Measurements from ENCODE around the gene PALM.

The PALM gene

DNA sequence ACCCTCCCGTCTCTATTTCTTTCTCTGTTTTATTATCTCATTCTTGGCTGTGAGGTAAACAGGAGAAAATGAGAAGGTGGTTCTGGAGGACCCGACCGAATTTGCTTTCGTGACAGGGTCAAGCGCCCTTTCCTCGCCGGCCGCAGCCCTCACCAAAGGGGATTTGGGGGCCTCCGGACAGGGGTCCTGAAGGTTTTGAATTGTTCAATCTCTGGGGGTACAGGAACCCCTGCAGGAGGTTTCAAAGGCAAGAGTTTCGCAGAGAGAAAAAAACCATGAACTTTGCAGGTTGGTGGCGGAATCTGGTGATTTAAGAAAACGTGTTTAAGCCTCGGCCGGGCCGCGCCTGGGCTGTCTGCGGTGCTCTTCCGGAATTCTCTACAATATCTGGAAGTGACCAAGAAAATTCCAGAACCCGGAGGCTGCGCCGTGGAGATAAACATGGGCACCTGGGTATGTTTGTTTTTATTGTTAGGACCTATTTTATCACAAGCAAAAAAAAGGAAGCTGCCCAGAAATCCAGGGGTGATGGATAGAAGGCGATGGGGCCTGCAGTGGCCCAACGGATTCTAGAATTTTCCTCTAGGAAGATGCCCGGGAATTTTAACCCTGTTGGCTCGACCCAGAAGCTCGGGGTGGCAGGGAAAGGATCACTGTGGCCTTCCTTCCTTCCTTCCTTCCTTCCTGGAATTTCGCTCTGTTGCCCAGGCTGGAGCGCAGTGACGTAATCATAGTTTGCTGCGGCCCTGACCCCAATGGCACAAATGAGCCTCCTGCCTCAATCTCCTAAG lies 74.3 kb downstream of the PALM start:
- DNase-seq (ENCODE audit: low read depth), result no peak

DNA sequence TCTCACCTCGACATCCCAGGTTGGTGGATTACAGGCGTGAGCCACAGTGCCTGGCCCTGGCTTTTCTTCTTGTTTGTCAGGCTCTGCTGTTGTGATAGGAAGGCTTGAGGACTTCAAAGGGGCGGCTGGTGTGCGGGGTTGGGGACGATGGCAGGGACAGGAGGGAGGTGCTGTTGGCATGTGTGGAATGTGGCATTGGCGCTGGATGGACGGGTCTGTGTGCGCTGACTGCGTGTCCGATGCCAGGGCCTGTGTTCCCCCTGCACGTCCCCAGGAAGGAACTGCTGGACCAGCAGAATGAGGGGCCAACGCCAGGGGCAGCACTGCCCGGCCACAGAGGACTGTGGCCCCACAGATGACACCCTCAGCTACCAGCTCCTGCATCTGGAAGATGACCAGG lies 75.8 kb downstream of the PALM start:
- DNase-seq (ENCODE audit: low read depth), result no peak

DNA sequence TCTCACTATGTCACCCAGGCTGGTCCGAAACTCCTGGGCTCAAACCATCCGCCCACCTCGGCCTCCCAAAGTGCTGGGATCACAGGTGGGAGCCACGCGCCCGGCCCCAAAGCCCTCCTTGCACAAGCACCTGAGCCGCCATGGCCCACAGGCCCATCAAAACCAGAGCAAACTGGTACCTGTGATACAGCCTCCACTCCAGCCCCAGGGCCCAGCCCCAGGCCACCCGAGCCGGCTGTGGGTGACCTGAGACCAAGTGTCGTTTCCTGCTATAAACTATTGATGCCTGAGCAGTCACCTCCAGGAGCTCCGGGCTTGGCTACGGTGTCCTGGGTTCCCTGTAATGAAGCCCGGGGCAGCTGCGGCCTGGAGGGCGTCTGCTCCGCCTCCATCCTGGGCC lies 78.8 kb downstream of the PALM start:
- DNase-seq (ENCODE audit: low read depth), result no peak

DNA sequence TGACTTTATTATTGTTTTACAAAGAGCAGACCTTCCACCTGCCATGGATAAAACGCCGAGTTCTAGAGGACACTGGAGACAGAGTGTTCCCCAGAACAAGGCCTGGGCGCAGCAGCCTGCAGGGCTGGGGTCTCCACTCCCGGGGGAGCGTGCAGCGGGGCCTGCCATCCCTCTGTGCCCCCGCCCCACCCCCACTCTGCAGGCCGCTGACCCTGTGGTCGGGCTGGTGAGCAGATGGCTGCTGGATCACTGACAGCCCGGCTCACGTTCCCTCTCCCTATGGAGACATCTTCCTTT lies 79.9 kb downstream of the PALM start:
- DNase-seq (ENCODE audit: low read depth), result no peak

DNA sequence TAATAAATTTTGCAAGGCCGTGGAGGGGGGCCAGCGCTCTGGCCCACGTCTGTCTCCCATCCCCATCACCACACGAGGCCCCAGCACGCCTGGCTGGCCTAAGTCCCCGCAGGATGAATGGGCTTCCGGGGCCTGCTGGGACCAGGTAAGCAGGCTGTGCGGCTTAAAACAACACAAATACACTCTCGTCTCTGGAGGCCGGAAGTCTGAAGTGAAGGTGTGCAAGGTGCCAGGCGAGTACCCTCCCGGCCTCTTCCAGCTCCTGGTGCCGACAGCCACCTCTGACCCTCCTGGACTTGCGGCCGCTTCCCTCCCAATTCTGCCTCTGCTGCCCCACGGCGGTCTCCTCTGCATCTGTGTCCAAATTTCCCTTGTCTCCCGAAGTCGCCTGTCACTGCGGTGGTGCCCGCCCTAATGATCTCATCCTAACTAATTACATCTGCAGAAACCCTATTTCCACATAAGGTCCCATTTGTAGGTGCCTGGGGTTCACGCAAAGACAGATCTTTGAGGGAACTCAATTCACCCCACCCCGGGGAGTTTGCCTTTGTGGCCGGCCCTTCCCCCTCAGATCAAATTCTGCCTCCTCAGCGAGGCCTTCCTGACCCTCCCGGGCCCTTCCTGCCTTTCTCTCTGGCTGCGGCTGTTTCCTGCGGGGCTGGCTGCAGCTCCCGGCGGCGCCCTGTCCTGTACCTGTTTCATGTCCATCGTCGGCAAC lies 80.4 kb downstream of the PALM start:
- DNase-seq (ENCODE audit: low read depth), result no peak

DNA sequence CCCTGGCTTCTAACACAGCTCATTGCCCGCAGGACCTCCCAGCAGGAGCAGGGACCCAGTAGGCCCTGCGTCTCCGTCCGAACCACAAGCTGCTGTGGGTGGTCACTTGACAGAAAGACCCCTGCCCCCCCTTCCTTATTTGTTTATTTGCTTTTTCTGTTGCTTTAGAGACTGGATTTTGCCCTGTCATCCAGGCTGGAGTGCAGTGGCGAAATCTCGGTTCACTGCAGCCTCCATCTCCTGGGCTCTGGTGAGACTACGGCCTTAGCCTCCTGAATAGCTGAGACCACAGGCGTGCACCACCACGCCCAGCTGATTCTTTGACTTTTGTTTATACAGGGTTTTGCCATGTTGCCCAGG lies 80.9 kb downstream of the PALM start:
- no peak for DNase-seq (ENCODE audit: low read depth)

DNA sequence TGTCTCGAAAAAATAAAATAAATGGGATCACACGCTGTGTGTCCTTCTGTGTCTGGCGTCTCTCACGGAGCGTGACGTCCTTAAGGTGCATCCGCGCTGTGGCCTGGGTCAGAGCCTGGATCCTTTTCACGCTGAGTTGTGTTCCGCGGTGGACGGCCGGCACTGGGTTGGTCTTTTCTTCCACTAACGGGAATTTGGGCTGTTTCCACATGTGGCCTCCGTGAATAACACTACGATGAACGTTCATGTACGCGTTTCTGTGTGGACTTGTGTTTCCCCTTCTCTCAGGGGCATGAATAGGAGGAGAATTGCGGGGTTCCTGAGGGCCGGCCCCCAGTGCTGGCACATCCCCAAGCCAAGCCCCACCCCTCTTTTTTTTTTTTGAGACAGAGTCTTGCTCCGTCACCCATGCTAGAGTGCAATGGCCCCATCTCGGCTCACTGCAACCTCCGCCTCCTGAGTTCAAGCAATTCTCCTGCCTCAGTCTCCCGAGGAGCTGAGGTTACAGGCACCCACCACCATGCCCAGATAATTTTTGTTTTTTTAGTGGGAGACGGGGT lies 82.4 kb downstream of the PALM start:
- DNase-seq (ENCODE audit: low read depth), result no peak

DNA sequence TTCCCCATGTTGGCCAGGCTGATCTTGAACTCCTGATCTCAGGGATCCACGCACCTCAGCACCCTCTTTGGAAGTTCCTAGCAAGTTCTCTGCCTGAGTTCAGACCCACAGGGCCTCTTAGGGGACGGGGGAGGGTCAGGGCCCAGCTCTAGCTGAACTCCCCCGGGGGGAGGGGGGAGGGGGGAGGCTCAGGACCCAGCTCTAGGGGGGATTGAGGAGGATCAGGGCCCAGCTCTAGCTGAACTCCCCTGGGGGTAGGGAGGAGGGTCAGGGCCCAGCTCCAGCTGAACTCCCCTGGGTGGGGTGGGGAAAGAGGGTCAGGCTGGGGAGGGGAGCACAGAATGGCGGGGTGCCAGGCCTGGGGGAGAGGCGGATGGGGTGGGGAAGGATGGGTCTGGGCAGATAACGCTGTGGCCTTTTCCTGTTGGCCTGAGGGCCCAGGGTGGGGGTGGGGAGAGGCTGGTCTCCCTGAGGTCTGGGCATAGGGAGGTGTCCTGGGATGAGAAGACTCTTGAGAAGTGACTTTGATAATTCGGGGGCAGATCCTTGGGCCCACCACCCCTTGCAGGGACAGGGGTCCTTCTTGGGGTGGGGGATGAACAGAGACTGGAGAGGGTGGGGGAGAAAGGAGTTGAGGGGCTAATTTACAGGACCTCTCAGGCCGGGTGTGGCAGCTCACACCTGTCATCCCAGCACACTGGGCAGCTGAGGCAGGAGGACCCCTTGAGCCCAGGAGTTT lies 83.0 kb downstream of the PALM start:
- no peak for DNase-seq (ENCODE audit: low read depth)

DNA sequence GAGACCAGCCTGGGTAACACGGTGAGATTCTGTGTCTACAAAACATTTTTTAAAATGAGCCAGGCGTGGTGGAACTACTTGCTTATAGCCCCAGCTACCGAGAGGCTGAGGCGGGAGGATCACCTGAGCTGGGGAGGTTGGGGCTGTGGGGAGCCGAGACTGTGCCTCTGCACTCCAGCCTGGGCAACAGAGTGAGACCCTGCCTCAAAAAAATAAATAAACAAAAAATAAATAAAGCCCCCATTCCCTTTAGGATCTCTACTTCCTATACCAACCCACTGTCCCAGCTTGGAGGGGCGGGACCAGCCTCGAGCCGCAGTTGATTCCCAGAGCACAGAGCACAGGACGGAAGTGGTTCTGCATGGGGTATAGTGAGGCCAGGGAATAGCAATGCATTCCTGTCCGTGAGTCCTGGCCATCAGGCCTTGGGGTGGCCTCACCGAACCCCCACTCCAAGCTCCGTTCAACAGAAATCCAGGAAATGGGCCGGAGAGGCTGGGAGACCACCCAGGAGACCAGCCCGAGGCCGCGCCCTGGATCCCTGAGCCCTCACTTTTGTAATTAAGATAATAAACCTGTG lies 83.7 kb downstream of the PALM start:
- DNase-seq (ENCODE audit: low read depth), result no peak

DNA sequence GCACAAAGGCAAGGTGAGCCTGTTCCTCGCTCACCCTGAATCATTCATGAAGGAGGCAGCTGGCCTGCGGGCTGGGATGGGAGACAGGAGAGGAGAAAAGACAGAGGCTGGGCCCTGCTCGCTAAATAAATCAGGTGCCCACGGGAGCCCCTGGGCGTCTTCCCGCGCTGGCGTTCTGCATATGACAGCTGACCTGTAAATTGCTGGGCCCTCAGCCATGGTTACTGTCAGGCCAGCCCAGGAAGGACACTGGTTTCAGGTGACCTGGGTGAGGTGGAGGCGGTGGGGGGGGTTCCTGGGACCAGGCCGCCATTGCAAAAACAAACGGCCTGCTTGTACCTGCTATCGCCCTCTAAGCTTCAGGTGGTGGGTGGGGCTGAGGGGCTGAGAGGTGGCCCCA lies 85.1 kb downstream of the PALM start:
- DNase-seq (ENCODE audit: low read depth), result no peak

DNA sequence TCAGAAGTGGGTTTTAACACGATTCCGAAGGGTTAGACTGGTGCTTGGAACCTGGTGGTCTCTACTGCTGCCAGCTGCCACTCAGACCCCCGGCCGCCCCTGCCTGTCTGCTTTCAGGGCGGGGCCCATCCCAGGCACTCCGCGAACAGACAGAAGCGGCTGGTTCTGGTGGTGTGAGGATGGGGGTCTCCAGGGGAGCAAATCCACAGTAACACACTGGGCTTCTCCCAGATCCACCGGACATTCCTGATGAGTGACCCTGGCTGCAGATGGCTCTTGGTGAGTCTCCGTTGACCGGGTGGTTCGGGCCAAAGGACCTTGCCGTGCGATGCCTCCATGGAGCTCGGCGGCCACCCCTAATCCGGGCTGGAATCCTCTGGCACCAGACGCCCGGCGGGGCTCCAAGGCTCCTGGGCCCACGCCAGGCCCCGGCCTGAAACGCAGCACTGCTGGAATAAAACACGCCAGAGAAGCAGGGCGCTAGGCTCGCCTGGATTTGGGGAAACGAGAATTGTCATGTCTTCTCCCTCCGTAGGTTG lies 86.4 kb downstream of the PALM start:
- no peak for DNase-seq (ENCODE audit: low read depth)

DNA sequence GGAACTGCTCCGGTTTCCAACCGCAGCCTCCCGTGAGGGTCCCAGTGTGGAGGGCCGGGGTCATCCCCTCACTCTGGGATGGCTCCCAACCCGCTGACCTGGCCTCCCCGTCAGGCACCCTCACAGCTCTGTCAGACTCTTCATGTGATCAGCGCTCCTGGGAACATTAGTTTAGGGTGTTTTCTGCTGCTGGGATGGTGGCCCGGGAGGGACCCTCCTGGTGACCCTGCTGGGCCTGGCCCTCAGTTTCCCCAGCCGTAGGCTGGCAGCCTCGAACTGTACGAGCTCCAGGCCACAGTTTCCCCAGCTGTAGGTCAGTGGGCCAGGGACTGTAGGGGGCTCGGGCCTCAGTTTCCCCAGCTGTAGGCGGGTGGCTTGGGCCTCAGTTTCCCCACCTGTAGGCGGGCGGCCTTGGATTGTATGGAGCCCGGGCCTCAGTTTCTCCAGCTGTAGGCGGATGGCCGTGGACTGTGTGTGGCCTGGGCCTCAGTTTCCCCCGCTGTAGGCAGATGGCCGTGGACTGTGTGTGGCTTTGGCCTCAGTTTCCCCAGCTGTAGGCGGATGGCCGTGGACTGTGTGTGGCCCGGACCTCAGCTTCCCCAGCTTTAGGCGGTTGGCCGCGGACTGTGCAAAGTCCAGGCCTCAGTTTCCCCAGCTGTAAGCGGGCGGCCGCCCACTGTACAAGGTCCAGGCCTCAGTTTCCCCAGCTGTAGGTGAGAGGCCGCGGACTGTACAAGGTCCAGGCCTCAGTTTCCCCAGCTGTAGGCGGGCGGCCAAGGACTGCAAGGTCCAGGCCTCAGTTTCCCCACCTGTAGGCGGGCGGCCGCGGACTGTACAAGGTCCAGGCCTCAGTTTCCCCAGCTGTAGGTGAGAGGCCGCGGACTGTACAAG lies 87.2 kb downstream of the PALM start:
- no peak for DNase-seq (ENCODE audit: low read depth)

DNA sequence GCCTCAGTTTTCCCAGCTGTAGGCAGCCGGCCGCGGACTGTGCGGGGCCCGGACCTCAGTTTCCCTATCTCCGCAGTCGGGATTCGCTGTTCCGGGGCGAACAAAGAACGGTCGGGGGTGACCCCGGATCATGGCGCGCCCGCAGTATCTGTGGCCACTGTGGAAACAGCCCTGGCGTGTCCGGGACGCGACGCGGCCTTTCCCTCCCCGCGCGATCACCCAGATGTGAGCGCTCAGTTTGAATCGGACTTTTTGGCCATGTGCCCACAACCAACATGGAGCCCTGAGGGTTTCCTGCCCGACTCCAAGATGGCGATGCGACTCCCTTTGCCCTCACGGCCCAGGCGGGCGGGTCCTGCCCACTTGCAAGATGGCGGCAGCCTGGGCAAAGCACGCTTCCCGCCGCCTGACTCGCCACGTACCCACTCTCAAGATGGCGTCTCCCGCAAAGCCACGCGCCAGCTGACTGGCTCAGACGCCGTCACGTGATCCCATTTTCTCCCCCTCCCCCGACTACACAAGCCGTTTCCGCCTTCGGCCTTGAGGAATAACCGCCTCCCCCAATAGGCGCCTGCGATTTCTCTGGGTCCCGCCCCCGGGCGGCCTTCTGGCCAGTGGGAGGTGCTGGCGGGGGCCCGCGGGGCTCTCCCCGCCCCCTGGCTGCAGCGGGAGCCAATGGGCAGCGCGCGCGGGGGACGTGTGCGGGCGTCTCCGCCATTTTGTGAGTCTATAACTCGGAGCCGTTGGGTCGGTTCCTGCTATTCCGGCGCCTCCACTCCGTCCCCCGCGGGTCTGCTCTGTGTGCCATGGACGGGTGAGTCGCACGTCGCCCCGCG lies 88.2 kb downstream of the PALM start, which contains the start of gene PTBP1:
PTBP1 (plus strand) TSS at position 761 of the 836 bp plus-strand sequence; CDS start at position 807, 46 bp downstream.
- DNase-seq (ENCODE audit: low read depth), result peak; percentile 98

Data from stimulated activated CD8-positive, alpha-beta memory T cell treated with anti-CD3 and anti-CD28 coated beads, Interleukin-7, amount 100 ng/mL, for 24 hours (primary cell).